HG02870 (cell line): ENCODE results near the gene ZNF629.
A peak's percentile ranks its signal among the peaks of the same experiment; 100 is the strongest.

ENCODE experiments used
- ATAC-seq: cut with Tn5 transposase; IDR thresholded peaks from one replicate; pipeline ENCODE4 v1.9.1; 2021; ENCODE audit warnings: mild to moderate bottlenecking, moderate library complexity; ENCODE audit not compliant: unreplicated experiment

The ZNF629 gene

DNA sequence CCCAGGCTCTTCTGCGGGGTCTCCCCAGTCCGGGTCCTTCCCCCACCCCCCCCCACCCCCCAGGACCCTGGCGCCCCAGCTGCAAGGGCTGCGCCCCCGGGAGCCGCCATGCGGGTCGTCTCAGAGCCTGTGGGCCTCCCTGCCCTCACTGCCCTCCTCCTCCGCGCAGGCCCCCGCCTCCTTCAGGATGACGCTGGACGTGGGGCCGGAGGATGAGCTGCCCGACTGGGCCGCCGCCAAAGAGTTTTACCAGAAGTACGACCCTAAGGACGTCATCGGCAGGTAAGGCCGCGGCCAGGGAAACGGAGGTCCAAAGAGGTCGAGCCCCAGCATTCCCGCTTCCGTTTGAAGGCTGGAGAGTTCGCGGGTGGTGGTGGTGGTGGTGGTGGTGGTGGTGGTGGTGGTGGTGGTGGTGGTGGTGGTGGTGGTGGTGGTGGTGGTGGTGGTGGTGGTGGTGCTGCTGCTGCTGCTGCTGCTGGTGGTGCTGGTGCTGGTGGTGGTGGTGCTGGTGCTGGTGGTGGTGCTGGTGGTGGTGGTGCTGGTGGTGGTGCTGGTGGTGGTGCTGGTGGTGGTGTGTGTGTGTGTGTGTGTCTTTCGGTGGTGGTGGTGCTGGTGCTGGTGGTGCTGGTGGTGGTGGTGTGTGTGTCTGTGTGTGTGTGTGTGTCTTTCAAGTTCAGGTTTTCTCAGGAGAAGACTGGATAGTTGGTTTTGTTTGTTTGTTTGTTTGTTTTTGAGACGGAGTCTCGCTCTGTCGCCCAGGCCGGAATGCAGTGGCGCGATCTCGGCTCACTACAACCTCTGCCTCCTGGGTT, 38.2 kb downstream of the ZNF629 start:
- ATAC-seq: no peak

DNA sequence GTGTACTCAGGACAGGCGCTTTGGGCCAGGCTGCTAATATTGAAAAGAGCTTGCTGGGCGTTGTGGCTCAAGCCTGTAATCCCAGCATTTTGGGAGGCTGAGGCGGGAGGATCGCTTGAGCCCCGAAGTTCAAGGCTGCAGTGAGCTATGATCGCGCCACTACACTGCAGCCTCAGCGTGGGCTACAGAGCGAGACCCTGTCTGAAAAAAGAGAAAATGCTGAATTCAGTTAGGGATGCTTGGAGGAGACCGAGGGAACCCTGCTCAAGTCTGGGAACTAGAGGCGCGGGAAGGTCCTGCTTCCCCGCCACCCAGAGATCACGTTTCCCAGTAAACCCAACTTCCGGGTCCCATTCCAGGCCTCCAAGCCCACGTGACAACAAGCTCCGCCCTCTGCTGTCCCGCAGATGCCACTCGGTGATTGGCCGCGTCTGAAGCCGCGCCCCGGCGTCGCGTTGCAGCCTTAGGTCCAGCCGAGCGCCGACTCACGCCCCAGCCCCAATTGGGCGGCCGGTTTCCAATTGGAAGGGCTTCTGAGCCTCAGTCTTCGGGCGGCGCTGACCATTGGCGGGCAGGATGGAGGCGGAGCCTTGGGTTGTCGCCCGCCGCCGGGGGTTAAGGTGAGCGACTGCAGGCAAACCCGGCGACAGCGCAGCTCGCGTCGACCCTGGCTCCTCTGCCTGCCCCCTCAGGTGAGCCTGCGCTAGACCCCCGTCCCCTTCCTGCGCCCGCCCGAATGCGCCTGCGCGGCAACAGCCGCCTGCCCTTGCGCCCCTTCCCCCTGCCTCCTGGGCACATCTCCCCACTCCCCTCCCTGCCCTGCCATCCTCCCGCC, 39.0 kb downstream of the ZNF629 start, which contains the start of gene PHKG2:
Gene PHKG2 (plus strand): TSS at position 627 of the 835 bp plus-strand sequence. CDS start 396 bp downstream, outside the sequence.
- peak; percentile 97 for ATAC-seq

- no peak for ATAC-seq
Observed at GRCh38 chr16:30747331-30747730, 39.7 kb downstream of the ZNF629 start.

- ATAC-seq: no peak
Observed at GRCh38 chr16:30746638-30747175, 40.3 kb downstream of the ZNF629 start.

- no peak for ATAC-seq
Observed at GRCh38 chr16:30745082-30745481, 41.9 kb downstream of the ZNF629 start.

DNA sequence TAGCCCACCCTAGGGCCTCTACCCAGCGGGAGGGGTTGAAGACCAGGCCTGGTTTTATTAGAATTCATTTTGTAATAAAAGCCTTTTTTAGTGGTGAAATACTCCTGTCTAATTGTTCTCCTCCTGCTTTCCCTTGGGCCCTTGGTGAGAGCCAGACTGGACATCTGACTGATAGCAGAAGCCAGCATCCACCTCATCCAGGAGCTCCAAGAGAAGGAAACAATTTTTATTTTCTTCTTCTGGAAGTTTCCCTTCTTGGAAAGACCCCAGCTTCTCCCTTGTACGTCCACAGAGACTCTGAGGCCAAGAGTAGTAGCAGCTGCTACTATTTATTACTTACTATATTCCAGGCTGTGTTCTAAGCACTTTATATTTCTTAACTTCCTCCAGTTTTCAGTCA, 42.8 kb downstream of the ZNF629 start:
- no peak for ATAC-seq

- ATAC-seq: no peak
Observed at GRCh38 chr16:30743716-30744115, 43.3 kb downstream of the ZNF629 start.

DNA sequence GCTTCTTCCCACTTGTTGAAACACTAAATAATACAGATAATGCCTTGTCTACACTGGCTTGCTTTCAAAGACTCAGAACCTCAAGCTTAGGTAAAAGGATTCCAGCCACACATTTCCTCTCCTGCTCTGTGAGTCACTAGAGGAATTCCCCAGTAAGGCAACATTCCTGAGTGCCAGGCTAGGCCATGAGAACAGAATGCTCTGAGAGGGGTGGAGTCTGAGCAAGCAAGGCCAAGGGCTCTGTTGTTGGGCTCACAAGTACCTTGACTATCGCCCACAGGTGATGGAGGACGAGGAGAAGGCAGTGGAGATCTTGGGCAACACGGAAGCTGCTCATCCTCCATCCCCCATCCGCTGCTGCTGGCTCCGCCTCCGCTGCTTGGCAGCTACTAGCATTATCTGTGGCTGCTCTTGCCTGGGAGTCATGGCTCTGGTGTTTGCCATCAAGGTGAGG, 45.5 kb downstream of the ZNF629 start:
- no peak for ATAC-seq

DNA sequence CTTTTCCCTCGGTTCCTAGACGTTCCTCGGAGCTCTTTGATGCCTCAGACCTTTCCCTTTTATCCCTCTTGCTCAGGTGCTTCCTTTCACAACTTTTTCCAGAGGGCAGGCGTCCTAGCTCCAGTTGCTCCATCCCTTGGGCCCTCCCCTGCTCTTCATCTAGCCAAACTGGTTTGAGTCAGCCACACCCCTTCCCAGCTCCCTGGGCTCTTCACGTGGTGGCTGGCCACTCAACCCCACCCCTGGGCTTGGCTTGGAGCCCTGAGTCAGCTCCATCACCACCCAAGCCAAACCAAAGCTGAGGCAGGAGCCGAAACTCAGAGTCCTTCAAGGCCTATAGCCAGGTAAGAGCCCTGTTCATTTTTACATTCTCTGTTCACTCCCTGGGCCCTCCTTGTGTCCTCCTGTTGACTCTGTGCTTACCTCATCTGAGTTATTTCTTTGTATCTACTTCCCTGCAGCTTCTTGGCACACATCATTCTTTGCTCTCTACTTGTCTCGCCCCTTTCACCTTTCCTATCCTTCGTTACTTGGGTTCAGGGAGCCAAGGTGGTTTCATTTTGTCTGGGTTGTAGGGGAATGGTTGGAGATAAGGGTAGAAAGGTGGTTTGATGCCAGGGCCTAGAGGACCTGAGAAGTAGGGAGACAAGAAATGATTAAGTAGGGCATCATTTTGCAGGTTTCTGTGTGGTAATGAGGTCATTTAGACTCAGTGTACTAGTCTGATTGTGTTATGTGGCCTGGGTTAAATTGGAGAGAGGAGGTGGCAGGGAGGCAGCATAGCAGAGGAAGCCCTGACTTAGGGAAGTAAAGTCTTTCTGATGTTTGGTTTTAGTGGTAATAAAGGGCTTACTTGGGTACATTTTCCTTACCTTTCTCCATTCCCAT, 46.4 kb downstream of the ZNF629 start:
- no peak for ATAC-seq

DNA sequence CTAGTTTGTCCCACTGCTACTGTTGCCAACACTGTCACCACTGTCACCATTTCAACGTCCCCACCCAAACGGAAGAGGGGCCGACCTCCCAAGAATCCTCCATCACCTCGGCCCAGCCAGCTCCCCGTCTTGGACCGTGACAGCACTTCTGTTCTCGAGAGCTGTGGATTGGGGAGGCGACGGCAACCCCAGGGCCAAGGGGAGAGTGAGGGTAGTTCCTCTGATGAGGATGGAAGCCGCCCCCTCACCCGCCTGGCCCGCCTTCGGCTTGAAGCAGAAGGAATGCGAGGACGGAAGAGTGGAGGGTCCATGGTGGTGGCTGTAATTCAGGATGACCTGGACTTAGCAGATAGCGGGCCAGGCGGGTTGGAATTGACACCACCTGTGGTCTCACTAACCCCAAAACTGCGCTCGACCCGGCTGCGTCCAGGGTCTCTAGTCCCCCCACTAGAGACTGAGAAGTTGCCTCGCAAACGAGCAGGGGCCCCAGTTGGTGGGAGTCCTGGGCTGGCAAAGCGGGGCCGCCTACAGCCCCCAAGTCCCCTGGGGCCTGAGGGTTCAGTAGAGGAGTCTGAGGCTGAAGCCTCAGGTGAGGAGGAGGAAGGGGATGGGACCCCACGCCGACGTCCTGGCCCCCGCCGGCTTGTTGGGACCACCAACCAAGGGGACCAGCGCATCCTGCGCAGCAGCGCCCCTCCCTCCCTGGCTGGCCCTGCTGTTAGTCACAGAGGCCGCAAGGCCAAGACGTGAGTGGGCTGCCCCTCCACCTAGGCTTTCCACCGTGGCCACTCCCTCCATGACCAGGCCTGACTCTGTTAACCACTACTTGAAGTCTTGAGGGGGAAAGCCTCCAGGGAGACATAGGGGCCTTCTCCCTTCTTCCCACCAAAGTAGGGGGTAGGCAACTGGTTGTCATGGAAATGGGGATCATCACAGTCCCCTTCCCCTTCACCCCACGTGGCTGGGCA, 47.7 kb downstream of the ZNF629 start:
- ATAC-seq: no peak

DNA sequence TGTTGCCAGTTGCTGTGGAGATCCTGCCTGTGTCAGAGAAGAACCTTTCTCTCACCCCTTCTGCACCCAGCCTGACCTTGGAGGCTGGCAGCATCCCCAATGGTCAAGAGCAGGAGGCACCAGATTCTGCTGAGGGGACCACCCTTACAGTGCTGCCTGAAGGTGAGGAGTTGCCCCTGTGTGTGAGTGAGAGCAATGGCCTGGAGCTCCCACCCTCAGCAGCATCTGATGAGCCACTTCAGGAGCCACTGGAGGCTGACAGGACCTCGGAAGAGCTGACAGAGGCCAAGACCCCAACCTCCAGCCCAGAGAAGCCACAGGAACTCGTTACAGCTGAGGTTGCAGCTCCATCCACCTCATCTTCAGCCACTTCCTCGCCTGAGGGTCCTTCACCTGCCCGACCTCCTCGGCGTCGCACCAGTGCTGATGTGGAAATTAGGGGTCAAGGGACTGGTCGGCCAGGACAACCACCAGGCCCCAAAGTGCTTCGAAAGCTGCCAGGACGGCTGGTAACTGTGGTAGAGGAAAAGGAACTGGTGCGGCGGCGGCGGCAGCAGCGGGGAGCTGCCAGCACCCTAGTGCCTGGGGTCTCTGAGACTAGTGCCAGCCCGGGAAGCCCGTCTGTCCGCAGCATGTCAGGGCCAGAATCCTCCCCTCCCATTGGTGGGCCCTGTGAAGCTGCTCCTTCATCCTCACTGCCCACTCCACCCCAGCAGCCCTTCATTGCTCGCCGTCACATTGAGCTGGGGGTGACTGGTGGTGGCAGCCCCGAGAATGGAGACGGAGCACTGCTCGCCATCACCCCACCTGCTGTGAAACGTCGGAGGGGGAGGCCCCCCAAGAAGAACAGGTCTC, 49.0 kb downstream of the ZNF629 start:
- no peak for ATAC-seq

GRCh38 chr16:30736995-30737793, 49.8 kb downstream of the ZNF629 start:
- no peak for ATAC-seq

DNA sequence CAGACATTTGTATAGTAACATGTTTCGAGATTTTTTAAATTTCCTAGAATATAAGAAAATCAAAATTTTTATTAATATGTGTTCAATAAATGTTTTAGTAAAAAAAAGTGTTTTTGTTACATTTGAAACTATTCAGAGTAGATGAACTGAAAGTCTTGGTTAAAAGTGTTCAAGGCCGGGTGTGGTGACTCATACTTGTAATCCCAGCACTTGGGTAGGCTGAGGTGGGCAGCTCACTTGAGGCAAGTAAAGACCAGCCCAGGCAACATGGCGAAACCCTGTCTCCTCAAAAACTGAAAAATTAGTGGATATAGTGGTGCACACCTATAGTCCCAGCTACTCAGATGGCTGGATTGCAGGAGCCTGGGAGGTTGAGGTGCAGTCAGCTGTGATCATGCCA, 55.6 kb downstream of the ZNF629 start:
- ATAC-seq: no peak

GRCh38 chr16:30728899-30729672, 57.9 kb downstream of the ZNF629 start:
- ATAC-seq: no peak
